Astrocyte of the cerebellum (primary cell): ENCODE results near the gene EVI2A.

ENCODE experiments used
- DNase-seq: peaks from one replicate; pipeline ENCODE4 v3.0.0-alpha.2; 2011; ENCODE audit warnings: low read depth
- H3K4me3 ChIP-seq: 2 replicates; pipeline ENCODE4 v1.5.1; 2011; ENCODE audit warnings: mild to moderate bottlenecking, low read depth, low read length, moderate library complexity
- CTCF ChIP-seq: IDR thresholded peaks from 2 replicates; pipeline ENCODE4 v1.5.1; 2012; ENCODE audit warnings: low read length, low read depth, moderate library complexity, mild to moderate bottlenecking; ENCODE audit errors: missing control alignments
- in situ Hi-C: cut with HindIII; loops from 2 replicates; pipeline ENCODE4 v1.10.0; 2017; ENCODE audit warnings: low sequenced_read_pairs

EVI2A gene

GRCh38 chr17:31308372-31309334, 12.8 kb downstream of the EVI2A start:
- no peak for DNase-seq
- no peak overlapping the region for H3K4me3 ChIP-seq
- no peak for TF ChIP-seq CTCF
- in situ Hi-C loops = no loop called here

GRCh38 chr17:31307640-31308039, 13.8 kb downstream of the EVI2A start:
- TF ChIP-seq CTCF = no peak
- in situ Hi-C loops = no loop called here
- H3K4me3 ChIP-seq = no peak overlapping the region
- no peak for DNase-seq

- TF ChIP-seq CTCF = no peak
- no peak for DNase-seq
- in situ Hi-C loops = no loop called here
- H3K4me3 ChIP-seq = no peak overlapping the region
These were observed 21.8 kb downstream of the EVI2A start for GRCh38 chr17:31299624-31300023.

- no peak within 1 kb of the TSS for H3K4me3 ChIP-seq
- DNase-seq = no peak
- in situ Hi-C loops = no loop called here
- TF ChIP-seq CTCF = no peak
These were observed 24.3 kb downstream of the EVI2A start, which contains the start of gene OMG for GRCh38 chr17:31297090-31297489. Gene OMG, minus strand, starts transcription at chr17:31297239. Its CDS starts 908 bp downstream, at chr17:31296331.

GRCh38 chr17:31296142-31296541, 25.3 kb downstream of the EVI2A start:
- DNase-seq = no peak
- no peak for TF ChIP-seq CTCF
- H3K4me3 ChIP-seq = no peak overlapping the region
- in situ Hi-C loops = no loop called here

- DNase-seq = no peak
- no peak for TF ChIP-seq CTCF
- H3K4me3 ChIP-seq = no peak overlapping the region
- in situ Hi-C loops = no loop called here
These were observed 25.9 kb downstream of the EVI2A start for GRCh38 chr17:31295489-31295871.
